ENCODE results near the gene ASCL4.

Gene ASCL4

GRCh38 chr12:107798580-107798979 is 24.1 kb downstream of the ASCL4 start:
- TF ChIP-seq CTCF (IDR thresholded peaks at IDR 0.05; ENCODE audit: control insufficient read depth, insufficient read depth, low read depth, low read length, missing control alignments): no peak
- DNase-seq (ENCODE audit: low read depth): no peak
- H3K4me3 ChIP-seq (ENCODE audit: control insufficient read depth, low read depth, low read length): no peak overlapping the region

GRCh38 chr12:107801150-107801549 is 26.6 kb downstream of the ASCL4 start:
- no peak for TF ChIP-seq CTCF (IDR thresholded peaks at IDR 0.05; ENCODE audit: control insufficient read depth, insufficient read depth, low read depth, low read length, missing control alignments)
- no peak for DNase-seq (ENCODE audit: low read depth)
- H3K4me3 ChIP-seq (ENCODE audit: control insufficient read depth, low read depth, low read length): no peak overlapping the region

GRCh38 chr12:107803092-107803491 is 28.6 kb downstream of the ASCL4 start:
- H3K4me3 ChIP-seq (ENCODE audit: control insufficient read depth, low read depth, low read length): no peak overlapping the region
- no peak for DNase-seq (ENCODE audit: low read depth)
- no peak for TF ChIP-seq CTCF (IDR thresholded peaks at IDR 0.05; ENCODE audit: control insufficient read depth, insufficient read depth, low read depth, low read length, missing control alignments)

- H3K4me3 ChIP-seq (ENCODE audit: control insufficient read depth, low read depth, low read length): no peak overlapping the region
- no peak for TF ChIP-seq CTCF (IDR thresholded peaks at IDR 0.05; ENCODE audit: control insufficient read depth, insufficient read depth, low read depth, low read length, missing control alignments)
- no peak for DNase-seq (ENCODE audit: low read depth)
These were observed 31.1 kb downstream of the ASCL4 start for GRCh38 chr12:107805488-107806180.

- no peak overlapping the region for H3K4me3 ChIP-seq (ENCODE audit: control insufficient read depth, low read depth, low read length)
- DNase-seq (ENCODE audit: low read depth): no peak
- no peak for TF ChIP-seq CTCF (IDR thresholded peaks at IDR 0.05; ENCODE audit: control insufficient read depth, insufficient read depth, low read depth, low read length, missing control alignments)
These were observed 33.1 kb downstream of the ASCL4 start for GRCh38 chr12:107807471-107808150.

- no peak for DNase-seq (ENCODE audit: low read depth)
- no peak overlapping the region for H3K4me3 ChIP-seq (ENCODE audit: control insufficient read depth, low read depth, low read length)
- no peak for TF ChIP-seq CTCF (IDR thresholded peaks at IDR 0.05; ENCODE audit: control insufficient read depth, insufficient read depth, low read depth, low read length, missing control alignments)
These were observed 42.7 kb downstream of the ASCL4 start for GRCh38 chr12:107817250-107817649.
